Adipose tissue (tissue), 3 donors: ENCODE data around the gene NRBF2. TPM values are rescaled to one million over a fixed set of nuclear protein-coding genes. Genes with fewer than 3 reads are reported as not detected.

Experiments used
- H3K27ac ChIP-seq: one replicate; pipeline ENCODE4 v1.5.1; 2013; ENCODE audit warnings: low read depth, low read length
- WGBS, 3 donors: extraction: QIAGEN DNeasy Blood & Tissue Kit; methylation state at CpG; one replicate each; pipeline ENCODE4 v1.1.7; 2013; 5-methylcytosine and 5-hydroxymethylcytosine counted together
- polyA plus RNA-seq, 3 donors: library from polyadenylated mRNA; stranded (reverse); fragments of 200-250 nt; gene quantifications; one replicate each; pipeline ENCODE4 v1.2.3, GENCODE V29; 2013
- donor health status: healthy with polysubstance abuse.
- donor health status: Bipolar disorder and iron deficiency.
- donor health status: healthy.

The NRBF2 gene
- polyA plus RNA-seq, 3 donors: 8.4 to 41.2 (median 32.6) TPM

DNA sequence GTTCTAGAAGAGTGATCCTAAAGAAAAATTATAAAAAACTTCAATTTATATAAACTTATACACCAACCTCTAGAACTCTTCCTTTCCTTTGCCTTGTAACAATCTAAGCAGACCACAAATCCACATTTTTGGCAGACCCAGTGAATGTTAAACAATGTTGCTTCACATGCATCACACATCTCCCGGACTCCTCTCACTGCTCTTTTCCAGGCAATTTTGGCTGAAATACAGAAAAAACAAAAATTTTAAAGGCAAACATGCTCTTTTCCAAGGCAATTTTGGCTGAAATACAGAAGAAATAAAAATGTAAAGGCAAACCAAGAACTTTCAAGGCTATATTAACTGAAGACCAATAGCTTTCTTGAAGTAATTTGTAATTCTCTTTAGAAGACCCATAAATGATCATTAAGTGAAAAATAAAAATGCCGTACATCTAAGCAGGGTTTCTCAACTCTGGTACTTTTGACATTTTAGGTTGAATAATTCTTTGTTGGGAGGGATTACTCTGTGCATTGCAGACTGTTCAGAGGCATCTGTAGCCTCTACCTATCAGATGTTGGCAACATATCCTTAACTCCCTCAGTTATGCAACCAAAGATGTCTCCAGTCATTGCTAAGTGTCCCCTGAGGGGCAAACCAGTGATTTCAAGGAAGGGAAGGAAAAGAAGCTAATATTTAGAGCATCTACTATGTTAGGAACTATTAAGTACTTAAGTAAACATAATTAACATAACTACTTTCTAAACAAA, 64.4 kb downstream of the NRBF2 start:
- no peak overlapping the region for H3K27ac ChIP-seq
- WGBS, 3 donors: 62 to 74% (median 67%) methylated on average over 2 of the region's 2 CpGs

DNA sequence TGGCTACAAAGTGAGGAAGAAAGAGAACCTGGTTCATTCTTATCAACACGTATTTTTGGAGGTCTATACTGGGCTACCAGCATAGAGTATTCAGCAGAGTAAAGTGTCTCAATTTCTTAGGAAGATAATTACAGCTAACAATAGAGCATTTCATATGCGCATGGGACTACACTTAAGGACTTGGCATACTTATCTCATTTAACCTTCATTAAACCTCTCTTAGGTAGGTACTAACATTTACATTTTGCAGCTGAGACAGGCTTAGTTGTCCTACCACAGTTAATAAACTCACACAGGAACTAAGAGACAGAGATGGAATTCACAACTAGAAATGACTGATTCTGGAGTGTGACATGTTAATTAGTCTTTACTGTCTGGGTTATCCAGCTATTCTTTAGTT, 66.6 kb downstream of the NRBF2 start:
- 91 to 98% (median 94%) methylated on average over 2 of the region's 2 CpGs for WGBS, 3 donors
- H3K27ac ChIP-seq: no peak overlapping the region

DNA sequence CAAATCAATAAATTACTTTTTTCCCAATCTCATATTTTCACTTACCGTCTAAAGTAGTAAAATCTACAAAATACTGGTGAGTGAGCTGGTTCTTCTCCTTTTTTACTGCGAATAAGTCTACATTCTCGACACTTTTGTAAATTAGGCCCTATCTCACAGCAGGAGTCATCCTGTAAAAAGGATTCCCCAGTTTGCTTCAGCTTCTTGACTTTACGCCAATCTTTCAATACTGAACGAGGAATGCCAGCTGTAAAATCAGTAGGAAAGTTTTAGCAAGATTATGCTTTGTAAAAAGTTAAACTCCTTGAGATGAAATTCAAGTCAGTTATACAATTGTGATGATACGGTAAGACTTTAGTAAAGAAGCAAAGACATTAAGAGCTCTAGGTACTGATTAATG, 67.3 kb downstream of the NRBF2 start:
- no peak overlapping the region for H3K27ac ChIP-seq
- WGBS, 3 donors: 60 to 67% (median 65%) methylated on average over 6 of the region's 6 CpGs

DNA sequence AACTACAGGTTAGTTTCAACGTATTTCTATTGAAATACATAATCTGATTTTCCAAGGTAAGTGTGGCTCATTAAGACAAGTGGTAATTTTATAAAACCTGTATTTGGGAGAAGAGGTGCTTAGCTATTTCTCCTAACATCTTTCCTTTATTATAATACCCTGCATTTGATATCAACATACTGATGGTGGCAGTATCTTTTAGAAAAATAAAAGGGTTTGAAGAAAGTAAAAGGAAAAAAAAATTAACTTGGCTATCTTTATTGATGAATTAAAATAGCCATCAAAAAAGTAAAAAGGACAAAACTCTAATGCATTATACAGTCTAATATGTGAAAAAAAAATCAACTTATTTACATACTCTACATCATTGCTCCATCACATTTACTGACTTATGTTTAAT, 68.0 kb downstream of the NRBF2 start:
- WGBS, 3 donors: 0% methylated on average over 1 of the region's 1 CpG
- H3K27ac ChIP-seq: no peak overlapping the region
